HG03196 (cell line): Measurements from ENCODE around the gene KIRREL3.
A peak's percentile ranks its signal among the peaks of the same experiment; 100 is the strongest.

Experiments used
- ATAC-seq: cut with Tn5 transposase; IDR thresholded peaks from one replicate; pipeline ENCODE4 v1.9.1; 2021; ENCODE audit not compliant: unreplicated experiment

Gene KIRREL3

GRCh38 chr11:126479178-126479930 is 521.2 kb downstream of the KIRREL3 start:
- ATAC-seq: no peak

GRCh38 chr11:126478466-126478865 is 522.1 kb downstream of the KIRREL3 start:
- no peak for ATAC-seq

GRCh38 chr11:126477535-126478305 is 522.9 kb downstream of the KIRREL3 start:
- ATAC-seq: no peak

- no peak for ATAC-seq
These were observed 523.6 kb downstream of the KIRREL3 start for GRCh38 chr11:126476977-126477376.

GRCh38 chr11:126476266-126476924 is 524.2 kb downstream of the KIRREL3 start:
- ATAC-seq: no peak

- no peak for ATAC-seq
These were observed 525.3 kb downstream of the KIRREL3 start for GRCh38 chr11:126475014-126475991.

- no peak for ATAC-seq
These were observed 526.4 kb downstream of the KIRREL3 start for GRCh38 chr11:126474220-126474619.

GRCh38 chr11:126473269-126473668 is 527.3 kb downstream of the KIRREL3 start:
- ATAC-seq: no peak

GRCh38 chr11:126469311-126469710 is 531.3 kb downstream of the KIRREL3 start:
- no peak for ATAC-seq

- no peak for ATAC-seq
These were observed 532.5 kb downstream of the KIRREL3 start for GRCh38 chr11:126468102-126468521.

- ATAC-seq: no peak
These were observed 533.1 kb downstream of the KIRREL3 start for GRCh38 chr11:126467471-126467870.

GRCh38 chr11:126467046-126467370 is 533.6 kb downstream of the KIRREL3 start:
- no peak for ATAC-seq

GRCh38 chr11:126466236-126467045 is 534.1 kb downstream of the KIRREL3 start:
- ATAC-seq: peak; percentile 6

- peak; percentile 89 for ATAC-seq
These were observed 534.9 kb downstream of the KIRREL3 start for GRCh38 chr11:126465573-126466188.

- no peak for ATAC-seq
These were observed 535.8 kb downstream of the KIRREL3 start for GRCh38 chr11:126464796-126465195.

- no peak for ATAC-seq
These were observed 538.1 kb downstream of the KIRREL3 start for GRCh38 chr11:126462422-126462821.

GRCh38 chr11:126461996-126462395 is 538.6 kb downstream of the KIRREL3 start:
- no peak for ATAC-seq

GRCh38 chr11:126461096-126461440 is 539.5 kb downstream of the KIRREL3 start:
- ATAC-seq: no peak

GRCh38 chr11:126460417-126461095 is 540.0 kb downstream of the KIRREL3 start:
- ATAC-seq: no peak
